Hepatocyte (in vitro differentiated cells): ENCODE results near the gene ARL14EPL.

ENCODE experiments used
- EZH2phosphoT487 ChIP-seq: fragments of 200-600 bp; sonication (generic); IDR thresholded peaks from one replicate; pipeline ENCODE4 v1.6.1; 2018; ENCODE audit warnings: antibody characterized with exemption, mild to moderate bottlenecking, low read depth, moderate library complexity; ENCODE audit not compliant: unreplicated experiment, severe bottlenecking
- TF ChIP-seq, protein P1 (sequence below): fragments of 200-600 bp; sonication (generic); IDR thresholded peaks from 2 replicates; pipeline ENCODE4 v1.5.1; 2016; ENCODE audit warnings: antibody characterized with exemption, mild to moderate bottlenecking; ENCODE audit not compliant: poor library complexity

DNA sequence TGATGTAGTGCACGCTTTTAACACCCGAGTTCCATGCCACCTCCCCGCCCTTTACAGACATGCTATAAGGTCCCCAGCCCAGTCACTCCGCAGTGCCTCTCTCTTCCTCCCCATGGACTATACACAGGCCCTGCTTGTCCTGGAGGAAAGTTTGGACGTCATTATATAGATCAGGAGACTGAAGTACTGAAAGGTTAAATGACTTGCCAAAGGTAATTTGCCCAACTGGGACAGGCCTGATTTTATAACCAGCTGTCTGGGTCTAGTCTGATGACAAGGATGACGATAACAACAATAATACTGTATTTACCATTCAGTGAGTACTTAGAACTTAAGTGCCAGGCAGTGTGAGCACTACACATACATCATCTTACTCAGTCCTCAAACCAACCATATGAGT is 36.9 kb upstream of the ARL14EPL start:
- TF ChIP-seq, protein P1, sequence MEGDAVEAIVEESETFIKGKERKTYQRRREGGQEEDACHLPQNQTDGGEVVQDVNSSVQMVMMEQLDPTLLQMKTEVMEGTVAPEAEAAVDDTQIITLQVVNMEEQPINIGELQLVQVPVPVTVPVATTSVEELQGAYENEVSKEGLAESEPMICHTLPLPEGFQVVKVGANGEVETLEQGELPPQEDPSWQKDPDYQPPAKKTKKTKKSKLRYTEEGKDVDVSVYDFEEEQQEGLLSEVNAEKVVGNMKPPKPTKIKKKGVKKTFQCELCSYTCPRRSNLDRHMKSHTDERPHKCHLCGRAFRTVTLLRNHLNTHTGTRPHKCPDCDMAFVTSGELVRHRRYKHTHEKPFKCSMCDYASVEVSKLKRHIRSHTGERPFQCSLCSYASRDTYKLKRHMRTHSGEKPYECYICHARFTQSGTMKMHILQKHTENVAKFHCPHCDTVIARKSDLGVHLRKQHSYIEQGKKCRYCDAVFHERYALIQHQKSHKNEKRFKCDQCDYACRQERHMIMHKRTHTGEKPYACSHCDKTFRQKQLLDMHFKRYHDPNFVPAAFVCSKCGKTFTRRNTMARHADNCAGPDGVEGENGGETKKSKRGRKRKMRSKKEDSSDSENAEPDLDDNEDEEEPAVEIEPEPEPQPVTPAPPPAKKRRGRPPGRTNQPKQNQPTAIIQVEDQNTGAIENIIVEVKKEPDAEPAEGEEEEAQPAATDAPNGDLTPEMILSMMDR = no peak
- TF ChIP-seq EZH2phosphoT487 = no peak
